Stimulated activated naive CD8-positive, alpha-beta T cell treated with anti-CD3 and anti-CD28 coated beads, Interleukin-15, Interleukin-2, amounts not matched to agents 100 U/mL and 50 U/mL, for 24 hours (primary cell): ENCODE results near the gene DPEP1.
"Not testable (repeated sequence)": the region's sequence is repeated elsewhere in the genome, so short reads cannot be mapped to it uniquely, and the experiment has no call there.

Experiments
- ATAC-seq: fragments of 150-1000 bp; cut with Tn5 transposase; one replicate; pipeline ENCODE4 v1.10.0; 2021
- DNase-seq: peaks from one replicate; pipeline ENCODE4 v3.0.0; 2021

Gene DPEP1

DNA sequence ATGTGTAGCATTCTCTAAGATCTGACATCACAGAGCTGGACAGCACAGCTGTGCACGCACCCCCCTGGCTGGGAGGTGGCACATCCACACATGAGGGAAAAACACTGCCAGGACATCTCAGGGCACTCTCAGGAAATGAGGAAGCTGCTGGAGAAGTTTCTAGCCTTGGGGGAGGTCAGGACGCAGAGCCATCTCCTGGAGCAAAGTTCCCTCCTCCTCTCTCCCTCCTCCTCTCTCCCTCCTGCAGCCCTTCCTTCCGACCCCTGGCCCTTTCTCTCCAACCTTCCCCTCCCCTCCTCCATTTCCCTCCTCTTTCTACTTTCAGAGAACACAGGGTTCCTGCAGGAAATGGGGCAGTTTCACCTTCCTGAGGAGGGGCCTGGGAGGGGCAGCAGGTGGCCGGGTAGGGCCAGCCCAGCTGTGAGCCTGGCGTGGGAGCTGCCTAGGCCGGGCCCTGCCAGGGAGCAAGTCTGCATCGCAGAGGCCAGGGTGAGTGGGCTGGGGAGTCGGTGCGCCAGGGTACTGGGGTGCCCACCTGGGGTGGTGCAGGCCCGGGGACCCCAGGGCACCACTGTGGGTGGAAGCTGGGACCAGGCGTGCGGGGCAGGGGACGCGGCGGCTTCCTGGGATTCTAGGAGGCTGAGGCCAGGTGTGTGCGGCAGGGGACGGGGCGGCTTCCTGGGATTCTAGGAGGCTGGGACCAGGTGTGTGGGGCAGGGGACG lies at the start of gene DPEP1:
Gene DPEP1, plus strand, starts transcription at position 412 of the 723 bp plus-strand sequence. CDS start 16,769 bp downstream, outside the sequence.
- no peak for ATAC-seq
- no peak for DNase-seq

DNA sequence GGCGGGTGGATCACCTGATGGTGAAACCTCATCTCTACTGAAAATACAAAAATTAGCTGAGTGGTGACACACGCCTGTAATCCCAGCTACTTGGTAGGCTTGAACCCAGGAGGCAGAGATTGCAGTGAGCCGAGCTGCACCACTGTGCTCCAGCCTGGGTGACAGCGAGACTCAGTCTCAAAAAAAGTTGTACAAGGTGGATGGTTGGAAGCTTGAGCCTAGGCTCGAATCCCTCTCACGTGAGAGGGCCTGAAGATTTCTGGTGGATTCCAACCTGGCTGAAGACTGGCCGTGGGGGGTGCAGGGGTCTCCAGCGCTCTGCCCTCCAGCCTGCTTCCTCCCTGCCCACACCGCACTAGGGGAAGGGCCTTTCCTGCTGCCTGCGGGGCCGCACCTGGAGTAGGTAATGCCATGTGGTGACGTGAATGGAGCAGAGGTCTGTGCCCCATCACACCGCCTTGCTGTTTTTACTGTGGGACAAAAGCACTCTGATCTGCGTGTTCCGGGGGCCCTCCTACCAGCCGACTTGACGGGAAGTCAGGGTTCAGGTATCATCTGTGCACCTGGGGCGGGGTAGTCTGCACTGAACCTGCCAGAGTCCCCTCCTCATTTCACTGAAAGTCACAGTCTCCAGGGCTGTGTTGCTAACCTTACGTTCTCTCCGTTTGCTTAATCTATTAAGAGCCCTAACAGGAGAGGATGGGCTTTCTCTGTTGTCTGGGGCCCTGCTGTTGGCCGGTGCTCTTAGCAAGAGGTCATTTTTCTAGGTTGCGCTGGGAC lies 48.8 kb upstream of the DPEP1 start:
- ATAC-seq (peak; percentile 0), DNase-seq (peak; percentile 49)

DNA sequence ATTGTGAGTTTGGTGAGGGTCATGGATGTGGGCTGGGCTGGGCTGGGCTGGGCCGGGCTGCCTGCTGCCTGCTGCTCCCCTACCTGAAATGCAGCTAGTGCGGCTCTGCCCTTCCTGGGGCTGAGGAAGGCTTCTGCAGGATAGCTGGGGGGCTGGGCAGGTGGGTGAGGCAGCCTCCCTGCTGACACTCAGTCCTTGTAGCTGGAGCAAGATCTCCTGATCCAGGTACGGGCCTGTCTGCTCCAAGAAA lies 48.3 kb upstream of the DPEP1 start:
- ATAC-seq = peak; percentile 5
- DNase-seq = no peak

DNA sequence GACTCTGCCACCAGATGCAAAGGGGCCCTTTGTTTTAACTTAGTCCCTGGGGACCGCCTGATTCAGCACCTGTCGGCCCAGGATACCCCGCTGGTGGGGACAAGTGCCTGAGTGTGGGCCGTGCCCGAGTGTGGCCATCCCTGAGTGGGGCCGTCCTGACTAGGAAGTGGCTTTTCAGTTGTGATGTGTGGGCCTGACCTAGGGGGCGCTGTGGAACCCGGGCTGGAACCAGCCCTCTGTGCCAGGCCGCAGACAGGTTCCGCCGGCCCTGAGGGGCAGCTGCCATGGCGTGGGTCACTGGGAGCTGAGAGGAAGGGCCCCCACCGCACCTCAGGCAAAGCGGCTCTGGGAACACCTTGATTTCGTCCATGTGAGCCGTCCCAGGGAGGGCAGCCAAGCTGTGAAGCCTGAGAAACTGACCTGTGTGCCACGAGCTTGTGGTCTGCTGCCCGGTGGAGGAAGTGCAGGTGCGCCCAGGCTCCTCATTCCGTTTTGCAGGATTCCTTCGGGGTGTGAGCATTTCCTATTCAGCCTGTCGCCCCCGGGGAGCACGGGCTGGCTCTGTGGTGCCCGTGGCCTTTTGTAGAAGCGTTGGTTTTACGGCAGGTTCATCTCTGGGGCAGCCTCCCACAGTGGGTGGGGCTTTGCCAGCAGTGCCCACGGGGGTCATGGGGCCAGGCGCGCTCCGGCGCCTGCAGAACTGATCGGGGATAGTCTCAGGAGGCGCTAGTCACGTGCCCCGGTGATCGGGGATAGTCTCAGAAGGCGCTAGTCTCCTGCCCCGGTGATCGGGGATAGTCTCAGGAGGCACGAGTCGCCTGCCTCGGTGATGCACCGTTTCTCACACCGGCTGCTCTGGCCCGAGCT lies 47.7 kb upstream of the DPEP1 start:
- ATAC-seq = peak; percentile 52
- DNase-seq = peak; percentile 81

DNA sequence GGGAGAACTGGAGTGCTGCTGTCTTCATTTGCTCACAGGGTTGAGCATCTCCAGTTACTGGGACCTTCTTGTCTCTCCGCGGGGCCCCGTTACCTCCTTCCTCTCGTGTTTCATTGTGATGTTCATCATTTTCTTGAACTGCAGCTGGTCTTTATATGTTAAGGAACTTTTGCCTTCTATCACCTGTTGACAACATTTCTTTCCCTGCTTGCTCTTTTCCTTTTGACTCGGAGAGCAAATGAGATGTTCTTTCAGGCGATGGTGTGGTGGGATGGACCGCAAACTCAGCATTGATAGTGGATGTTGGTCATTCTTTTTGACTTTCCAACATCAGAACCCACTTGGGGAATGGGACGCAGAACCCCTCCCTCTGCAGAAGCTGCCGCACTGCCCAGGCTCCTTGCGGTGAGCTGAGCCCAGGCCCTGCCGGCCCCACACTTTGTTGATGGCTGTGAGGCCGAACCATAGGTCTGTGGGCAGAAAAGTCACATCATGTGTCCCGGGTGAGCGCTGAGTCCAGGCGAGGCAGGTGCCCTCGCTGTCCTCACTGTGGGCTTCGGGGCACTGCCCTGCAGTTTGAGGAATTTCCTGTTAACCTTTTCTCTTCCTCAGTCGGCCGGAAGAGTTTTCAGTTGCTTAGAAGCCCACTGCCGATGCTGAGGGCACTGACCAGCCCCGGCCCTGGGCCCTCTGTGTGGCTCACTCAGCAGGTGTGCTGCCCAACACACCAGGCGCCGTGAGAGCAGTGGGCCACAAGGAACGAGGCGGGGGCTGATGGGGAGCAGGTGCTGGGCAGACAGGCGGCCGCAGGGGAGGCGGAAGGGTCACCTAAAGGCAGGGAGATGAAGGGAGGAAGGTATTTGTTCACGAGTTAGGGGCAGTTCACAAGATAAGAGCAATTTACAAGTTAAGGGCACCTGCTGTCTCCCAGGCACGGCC lies 45.5 kb upstream of the DPEP1 start:
- ATAC-seq (no peak), DNase-seq (no peak)

DNA sequence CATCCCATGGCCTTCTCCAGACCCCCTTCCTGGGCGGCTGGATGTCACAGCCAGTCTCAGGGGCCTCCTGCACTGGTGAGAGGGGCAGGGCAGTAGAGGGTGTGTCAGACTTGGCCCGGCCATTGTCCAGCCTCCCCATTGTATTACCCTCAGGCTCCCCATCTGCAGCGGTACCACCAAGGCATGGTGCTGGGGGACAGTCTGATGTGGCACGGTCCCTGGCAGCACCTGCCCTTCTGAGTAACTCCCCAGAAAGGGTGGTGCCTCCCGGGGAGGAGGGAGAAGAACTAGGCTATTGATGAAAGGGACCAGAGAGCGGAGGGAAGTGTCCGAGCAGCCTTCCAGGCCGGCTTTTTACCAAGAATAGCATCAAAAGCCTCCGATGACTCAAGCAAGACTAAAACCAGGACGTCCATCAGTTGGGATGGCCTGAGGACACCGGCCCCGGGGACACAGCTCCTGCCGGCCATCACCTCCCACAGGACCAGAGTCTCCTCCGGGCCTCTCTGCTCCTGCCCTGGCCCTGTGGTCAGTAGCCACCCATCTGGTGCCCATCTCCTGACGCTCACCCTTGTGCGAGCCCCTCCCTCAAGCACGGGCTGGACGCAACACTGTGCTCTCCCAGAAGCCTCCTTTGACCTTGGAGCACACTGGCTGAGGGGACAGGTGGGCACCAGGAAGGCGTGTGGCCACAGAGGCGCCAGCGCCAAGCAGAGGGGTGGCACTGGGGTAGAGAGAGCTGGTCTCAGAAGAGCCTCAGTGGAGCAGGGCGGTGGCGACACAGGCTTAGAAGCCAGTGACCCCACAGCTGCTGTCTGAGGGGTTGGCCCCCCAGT lies 43.7 kb upstream of the DPEP1 start:
- no peak for ATAC-seq
- no peak for DNase-seq

DNA sequence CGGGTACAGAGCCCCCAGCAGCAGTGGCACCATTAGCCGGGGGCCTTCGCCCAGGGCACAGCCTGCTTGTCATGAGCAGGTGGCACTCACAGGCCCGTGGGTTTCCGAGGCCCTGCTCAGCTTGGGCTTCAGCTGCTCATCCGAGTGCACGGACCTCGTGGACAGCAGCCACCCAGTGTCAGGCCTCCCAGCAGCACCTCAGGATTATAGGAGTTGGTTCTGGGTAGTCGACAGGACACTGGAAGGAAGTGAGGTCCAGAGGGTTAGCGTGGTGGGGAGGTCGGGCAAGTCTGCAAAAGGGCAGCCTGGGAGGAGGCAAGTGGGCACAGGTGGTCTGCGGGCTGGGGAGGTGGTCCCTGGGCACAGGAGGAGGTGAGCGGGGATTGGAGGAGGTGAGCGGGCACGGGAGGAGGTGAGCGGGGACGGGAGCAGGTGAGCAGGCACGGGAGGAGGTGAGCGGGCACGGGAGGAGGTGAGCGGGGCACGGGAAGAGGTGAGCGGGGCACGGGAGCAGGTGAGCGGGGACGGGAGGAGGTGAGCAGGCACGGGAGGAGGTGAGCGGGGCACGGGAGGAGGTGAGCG lies 43.0 kb upstream of the DPEP1 start:
- ATAC-seq (no peak), DNase-seq (no peak)

DNA sequence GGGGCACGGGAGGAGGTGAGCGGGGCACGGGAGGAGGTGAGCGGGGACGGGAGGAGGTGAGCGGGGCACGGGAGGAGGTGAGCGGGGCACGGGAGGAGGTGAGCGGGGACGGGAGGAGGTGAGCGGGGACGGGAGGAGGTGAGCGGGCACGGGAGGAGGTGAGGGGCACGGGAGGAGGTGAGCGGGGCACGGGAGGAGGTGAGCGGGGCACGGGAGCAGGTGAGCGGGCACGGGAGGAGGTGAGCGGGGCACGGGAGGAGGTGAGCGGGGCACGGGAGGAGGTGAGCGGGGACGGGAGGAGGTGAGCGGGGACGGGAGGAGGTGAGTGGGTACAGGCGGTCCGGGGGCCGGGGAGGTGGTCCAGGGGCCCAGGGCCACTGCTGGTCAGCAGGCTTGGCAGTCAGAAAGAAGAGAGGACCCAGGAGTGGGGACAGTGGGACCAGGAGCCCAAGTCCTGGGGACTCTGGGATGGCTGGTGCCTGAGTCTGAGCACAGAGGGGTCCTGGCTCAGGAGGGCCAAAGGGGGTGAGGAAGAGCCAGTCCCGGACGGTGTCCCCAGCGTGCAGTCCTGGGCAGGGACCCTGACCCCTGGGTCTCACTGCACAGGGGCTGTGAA lies 42.4 kb upstream of the DPEP1 start:
- not testable (repeated sequence) for ATAC-seq, DNase-seq

DNA sequence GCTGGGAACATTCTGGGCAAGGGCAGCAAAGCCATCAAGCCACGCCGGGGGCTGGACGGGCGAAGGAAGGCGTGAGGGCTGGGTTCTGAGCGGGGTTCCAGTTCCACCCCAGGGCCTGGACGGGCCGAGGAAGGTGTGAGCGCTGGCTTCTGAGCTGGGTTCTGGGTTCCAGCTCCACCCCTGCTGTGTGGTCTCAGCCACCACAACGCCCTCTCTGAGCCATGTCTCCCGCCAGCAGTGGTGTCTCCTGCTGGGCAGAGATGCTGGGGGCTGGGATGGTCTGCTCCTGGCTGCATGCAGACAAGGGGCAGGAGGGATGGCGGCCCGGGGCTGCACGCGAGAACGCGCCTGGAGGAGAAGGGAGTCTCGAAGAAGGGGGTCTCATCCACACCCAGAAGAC lies 41.8 kb upstream of the DPEP1 start:
- ATAC-seq (no peak), DNase-seq (no peak)

DNA sequence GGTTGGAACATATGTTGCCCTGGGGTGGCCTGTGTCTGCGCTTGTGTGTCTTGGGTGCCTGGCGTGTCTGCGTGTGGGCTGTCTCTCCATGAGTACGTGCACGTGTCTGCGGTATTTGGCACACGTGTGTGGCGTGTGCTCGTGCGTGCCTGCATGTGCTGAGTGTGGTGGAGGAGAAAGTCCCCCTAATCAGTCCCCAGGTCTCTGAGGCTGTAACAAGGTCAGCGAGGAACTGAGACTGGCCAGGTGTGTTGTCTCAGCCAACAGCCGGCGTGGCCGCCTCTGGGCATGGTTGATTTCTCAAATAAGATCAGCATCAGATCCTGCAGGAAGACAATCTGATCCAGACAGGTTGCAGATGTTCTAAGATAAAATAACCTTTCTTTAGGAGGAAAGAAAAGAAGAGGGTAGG lies 41.4 kb upstream of the DPEP1 start:
- no peak for ATAC-seq

DNA sequence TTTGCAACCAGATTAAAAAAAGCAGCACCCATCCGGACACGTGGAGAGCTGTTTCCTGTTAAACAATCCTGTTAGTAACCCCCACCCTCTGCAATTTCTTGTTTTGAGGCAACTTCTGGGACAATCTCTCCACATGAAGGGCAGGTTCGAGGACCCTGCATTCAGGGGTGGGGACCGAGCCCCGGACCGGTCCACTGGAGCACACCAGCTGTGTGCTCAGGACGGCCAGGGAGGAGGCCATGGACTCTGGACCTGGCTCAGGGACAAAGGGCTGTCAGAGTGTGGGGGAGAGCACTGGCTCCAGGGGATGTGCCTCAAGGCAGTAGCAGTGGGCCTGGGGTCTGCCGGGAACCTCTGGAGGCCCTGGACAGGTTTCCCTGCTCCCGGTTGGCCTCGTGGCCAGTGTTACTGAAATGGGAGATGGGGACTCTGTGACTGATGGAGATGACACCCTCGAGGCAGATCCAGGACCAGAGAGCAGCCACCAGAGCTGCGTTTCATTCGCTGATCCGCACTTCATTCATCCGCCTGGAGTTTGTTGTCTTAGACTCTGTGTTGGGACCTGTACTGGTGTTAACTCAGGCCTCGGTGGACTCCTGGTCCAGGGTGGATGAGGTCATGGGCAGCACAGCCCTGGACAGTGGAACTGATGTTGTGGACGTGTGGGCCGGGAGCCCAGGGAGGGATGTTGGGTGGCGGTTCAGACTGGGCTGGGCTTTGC lies 40.8 kb upstream of the DPEP1 start:
- DNase-seq (no peak), ATAC-seq (no peak)

More for the DNA sequence above, 41.4 kb upstream of the DPEP1 start:
- DNase-seq = no peak

DNA sequence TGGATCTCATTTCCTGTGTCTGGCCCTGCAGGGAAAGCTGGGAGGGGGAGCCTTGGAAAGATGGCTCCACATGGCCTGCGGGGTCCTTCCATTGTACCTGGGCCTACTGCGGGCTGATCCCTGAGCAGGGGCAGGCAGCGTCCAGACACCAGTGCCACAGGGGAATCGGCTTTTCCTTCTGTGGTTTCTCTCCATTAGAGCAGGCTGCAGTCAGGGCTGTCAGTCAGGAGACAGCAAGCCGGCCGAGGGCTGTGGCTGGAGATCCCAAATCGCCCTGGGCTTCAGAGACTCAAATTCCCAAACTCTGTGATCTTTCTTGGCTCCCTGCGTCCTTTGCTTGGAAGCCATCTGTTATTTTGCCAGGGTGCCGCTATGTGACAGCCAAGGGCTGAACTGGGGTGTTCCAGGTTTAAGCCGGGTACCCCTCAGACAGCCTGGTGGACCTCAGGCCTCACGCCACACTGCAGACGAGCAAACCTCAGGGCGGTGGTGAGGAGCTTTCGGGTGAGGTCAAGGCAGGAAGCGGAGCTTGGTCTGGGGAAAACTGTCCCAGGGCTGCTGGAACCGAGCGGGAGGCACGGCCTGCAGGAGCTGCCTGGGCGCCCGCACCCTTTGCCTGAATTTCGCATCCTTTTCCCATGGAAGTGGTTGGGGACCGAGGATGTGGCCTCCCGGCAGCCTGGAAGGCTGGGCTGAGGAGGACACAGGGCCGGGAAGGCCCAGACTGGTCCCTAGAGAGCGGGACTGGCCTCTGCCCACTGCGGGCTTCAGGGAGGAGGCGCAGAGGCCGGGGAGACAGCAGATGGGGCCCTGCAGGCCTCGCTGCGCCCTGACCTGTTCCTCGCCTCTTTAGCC lies 39.4 kb upstream of the DPEP1 start:
- no peak for ATAC-seq
- no peak for DNase-seq

DNA sequence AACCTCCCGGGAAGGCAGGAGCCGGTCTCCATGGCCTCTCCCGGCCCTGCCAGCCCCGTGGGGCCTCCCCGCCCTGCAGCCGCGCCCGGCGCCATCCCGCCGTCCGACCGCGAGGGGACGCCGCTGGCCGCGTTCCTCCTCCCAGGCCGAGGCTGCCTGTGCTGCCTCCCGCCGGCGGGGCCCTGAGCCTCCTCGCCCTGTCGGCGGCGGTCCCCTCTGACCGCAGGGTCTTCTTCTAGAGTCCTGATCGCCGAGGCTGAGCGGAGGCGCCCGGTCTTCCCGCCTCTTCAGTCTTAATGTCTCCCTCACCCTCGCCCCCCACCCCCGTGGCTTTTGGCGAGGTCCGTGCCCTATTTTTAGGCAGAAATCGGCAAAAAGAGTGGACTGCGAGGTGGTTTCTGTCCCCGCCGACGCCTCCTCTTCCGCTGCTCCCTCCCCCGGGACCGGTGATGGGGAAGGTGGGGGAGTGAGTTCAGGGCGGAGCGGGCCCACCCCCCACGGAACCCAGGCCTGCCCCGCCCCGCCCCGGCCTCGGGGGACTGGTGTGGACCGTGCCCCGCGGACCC lies 38.7 kb upstream of the DPEP1 start:
- peak; percentile 62 for ATAC-seq
- DNase-seq = peak; percentile 80

DNA sequence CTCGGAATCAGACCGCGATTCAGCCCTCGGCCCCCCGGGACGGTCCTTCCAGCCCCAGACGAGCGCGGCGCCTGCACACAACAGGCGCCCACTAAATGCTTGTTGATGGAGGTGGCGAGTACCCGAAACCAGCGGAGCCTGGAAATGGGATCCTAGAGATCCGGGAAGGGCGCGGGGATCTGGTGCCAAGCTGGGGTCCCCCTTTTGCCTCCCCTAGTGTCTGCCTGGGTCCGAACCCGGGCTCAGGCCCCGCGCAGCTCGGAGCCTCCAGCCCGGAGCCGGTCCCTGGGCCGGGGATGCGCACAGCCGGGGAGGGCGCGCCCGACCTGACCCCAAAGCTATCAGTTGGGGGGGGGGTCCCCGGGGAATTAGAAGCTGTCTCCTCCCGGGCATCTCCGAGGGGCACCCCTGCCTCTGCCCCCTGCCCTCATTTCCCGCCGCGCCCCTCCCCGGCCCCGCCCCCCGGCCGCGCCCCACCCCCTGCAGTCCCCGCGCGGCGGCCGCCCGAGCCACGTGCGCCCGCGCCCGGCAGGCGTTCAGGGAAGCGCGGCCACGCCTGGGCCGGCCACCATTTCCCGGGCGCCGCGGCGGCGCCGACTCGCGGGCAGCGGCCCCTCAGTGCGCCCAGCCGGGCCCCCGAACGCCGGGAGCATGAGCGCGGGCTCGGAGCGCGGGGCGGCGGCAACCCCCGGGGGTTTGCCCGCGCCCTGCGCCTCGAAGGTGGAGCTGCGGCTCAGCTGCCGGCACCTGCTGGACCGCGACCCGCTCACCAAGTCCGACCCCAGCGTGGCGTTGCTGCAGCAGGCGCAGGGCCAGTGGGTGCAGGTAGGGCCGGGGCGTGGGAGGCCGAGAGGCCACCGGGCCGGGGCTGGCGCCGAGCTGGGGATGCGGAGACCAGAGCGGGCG lies 37.9 kb upstream of the DPEP1 start, which contains the start of gene CPNE7:
Gene CPNE7, plus strand, starts transcription at position 512 of the 906 bp plus-strand sequence. Its CDS starts 140 bp downstream, at position 652.
- ATAC-seq (peak; percentile 51), DNase-seq (peak; percentile 37)

DNA sequence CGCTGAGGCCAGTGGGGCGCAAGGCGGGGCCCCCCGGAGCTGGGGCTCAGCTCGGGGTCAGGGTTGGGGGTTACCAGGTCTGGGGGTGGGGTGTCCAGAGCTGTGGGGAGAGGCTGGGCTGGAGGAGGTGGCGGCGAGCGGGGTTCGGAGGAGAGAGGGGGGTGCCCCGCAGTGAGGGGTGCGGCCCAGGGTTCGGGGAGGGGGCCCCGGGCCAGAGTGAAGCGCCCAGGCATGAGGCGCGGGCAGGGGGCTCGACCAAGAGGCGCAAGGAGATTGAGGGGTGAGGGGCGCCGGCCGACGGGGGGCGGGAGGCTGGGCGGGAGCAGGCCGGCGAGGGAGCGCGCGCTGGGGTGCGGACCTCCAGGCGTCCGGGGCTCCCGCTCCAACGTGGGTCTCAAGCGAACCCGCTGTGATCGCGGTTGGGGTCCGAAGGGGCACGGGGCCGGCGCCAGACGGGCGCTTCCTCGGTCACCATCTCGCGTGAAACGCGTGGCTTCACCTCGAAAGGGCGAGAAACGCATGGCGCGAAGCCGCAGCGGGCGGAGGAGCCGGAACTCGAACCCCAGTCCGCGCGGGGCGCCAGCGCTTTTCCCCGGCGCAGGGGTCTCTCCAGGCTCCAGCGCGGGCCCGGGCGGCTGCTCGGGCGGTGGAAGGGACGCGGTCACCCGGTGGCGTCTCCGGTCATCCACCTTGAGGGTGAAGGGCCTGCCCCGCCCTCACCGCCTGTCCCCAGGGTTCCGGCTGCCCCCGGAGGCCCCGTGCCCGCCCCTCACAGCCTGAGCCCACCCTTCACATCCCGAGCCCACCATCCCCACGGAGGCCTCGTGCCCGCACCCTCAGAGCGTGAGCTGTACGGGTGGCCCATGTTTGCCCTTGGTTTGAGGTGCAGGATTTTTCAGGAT lies 37.0 kb upstream of the DPEP1 start:
- ATAC-seq = no peak
- DNase-seq = no peak
